Parathyroid adenoma (tissue), 2 donors: ENCODE data around the gene CPS1.
A peak's percentile ranks its signal among the peaks of the same experiment; 100 is the strongest.

ENCODE experiments used
- H2AFZ ChIP-seq: fragments of 300-600 bp; sonication (generic); one replicate; pipeline ENCODE4 v1.7.0; 2017; ENCODE audit warnings: antibody characterized with exemption, mild to moderate bottlenecking
- H3K27ac ChIP-seq: fragments of 300-600 bp; sonication (generic); one replicate; pipeline ENCODE4 v1.7.0; 2017
- H3K27me3 ChIP-seq: fragments of 300-600 bp; sonication (generic); one replicate; pipeline ENCODE4 v1.7.0; 2017; ENCODE audit warnings: low read length; ENCODE audit not compliant: control insufficient read depth, insufficient read depth
- H3K36me3 ChIP-seq: fragments of 300-600 bp; sonication (generic); one replicate; pipeline ENCODE4 v1.7.0; 2017; ENCODE audit warnings: low read length; ENCODE audit not compliant: control insufficient read depth, insufficient read depth
- H3K4me1 ChIP-seq: fragments of 300-600 bp; sonication (generic); one replicate; pipeline ENCODE4 v1.7.0; 2017; ENCODE audit warnings: control low read depth
- H3K4me2 ChIP-seq: fragments of 300-600 bp; sonication (generic); one replicate; pipeline ENCODE4 v1.7.0; 2017; ENCODE audit warnings: low read length
- H3K4me3 ChIP-seq: fragments of 300-600 bp; sonication (generic); one replicate; pipeline ENCODE4 v1.7.0; 2017; ENCODE audit warnings: low read depth, low read length
- H3K79me2 ChIP-seq: fragments of 300-600 bp; sonication (generic); one replicate; pipeline ENCODE4 v1.7.0; 2017; ENCODE audit warnings: control low read depth
- H3K9ac ChIP-seq: fragments of 300-600 bp; sonication (generic); one replicate; pipeline ENCODE4 v1.7.0; 2017; ENCODE audit warnings: mild to moderate bottlenecking
- H3K9me3 ChIP-seq: fragments of 300-600 bp; sonication (generic); one replicate; pipeline ENCODE4 v1.7.0; 2017; ENCODE audit warnings: low read length; ENCODE audit not compliant: control insufficient read depth
- CTCF ChIP-seq: fragments of 300-600 bp; sonication (generic); IDR thresholded peaks from one replicate; pipeline ENCODE4 v1.7.0; 2017; ENCODE audit warnings: antibody characterized with exemption, mild to moderate bottlenecking
- donor health status: primary hyperparathyroidism.

The CPS1 gene

GRCh38 chr2:210567279-210567678, 10.9 kb downstream of the CPS1 start:
- Histone ChIP-seq H3K36me3 (no peaks in the 10 kb centered on the region), H3K4me3 (no peak overlapping the region), H3K4me2 (no peak overlapping the region), H3K79me2 (no peaks in the 10 kb centered on the region), H3K27me3 (no peaks in the 10 kb centered on the region), H3K27ac (no peak overlapping the region), H3K4me1 (no peaks in the 10 kb centered on the region), H2AFZ (no peak overlapping the region), H3K9me3 (no peaks in the 10 kb centered on the region), H3K9ac (no peak overlapping the region)
- TF ChIP-seq CTCF: no peak

- Histone ChIP-seq H3K4me1 (no peaks in the 10 kb centered on the region), H2AFZ (no peak overlapping the region), H3K27me3 (no peaks in the 10 kb centered on the region), H3K9me3 (no peaks in the 10 kb centered on the region), H3K27ac (no peak overlapping the region), H3K4me2 (no peak overlapping the region), H3K4me3 (no peak overlapping the region), H3K9ac (no peak overlapping the region), H3K36me3 (no peaks in the 10 kb centered on the region), H3K79me2 (no peaks in the 10 kb centered on the region)
- TF ChIP-seq CTCF: no peak
Measured at GRCh38 chr2:210568108-210568507, 11.7 kb downstream of the CPS1 start.

- H3K9me3 ChIP-seq: no peaks in the 10 kb centered on the region
- H3K4me1 ChIP-seq: no peaks in the 10 kb centered on the region
- H2AFZ ChIP-seq: peak overlapping the region; percentile 51
- H3K27me3 ChIP-seq: no peaks in the 10 kb centered on the region
- H3K4me2 ChIP-seq: no peak overlapping the region
- no peaks in the 10 kb centered on the region for H3K36me3 ChIP-seq
- no peak overlapping the region for H3K9ac ChIP-seq
- no peaks in the 10 kb centered on the region for H3K79me2 ChIP-seq
- H3K4me3 ChIP-seq: no peak overlapping the region
- no peak overlapping the region for H3K27ac ChIP-seq
- TF ChIP-seq CTCF: peak; percentile 73
Measured at GRCh38 chr2:210577263-210578071, 21.1 kb downstream of the CPS1 start.

- H3K36me3 ChIP-seq: no peaks in the 10 kb centered on the region
- no peak for TF ChIP-seq CTCF
- no peak overlapping the region for H3K4me2 ChIP-seq
Measured at GRCh38 chr2:210584834-210585233, 28.4 kb downstream of the CPS1 start.

DNA sequence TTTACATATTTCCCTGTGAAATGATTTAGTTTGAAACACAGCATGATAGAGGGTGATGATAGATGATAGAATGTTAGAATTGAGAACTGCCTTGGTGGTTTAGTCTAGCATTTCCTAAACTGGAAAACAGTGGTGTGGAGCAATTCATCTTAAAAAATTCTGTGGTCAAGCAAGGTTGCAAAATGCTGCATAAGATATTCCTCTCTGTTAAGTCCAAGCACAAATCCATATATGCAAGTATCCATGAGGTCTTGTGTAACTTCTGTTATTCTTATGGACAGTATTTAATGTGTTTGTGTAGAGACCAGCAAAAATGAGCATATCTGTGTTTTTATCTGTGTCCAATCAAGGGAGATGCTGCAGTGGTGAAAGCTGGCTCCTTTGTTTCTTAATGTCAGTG, 30.0 kb downstream of the CPS1 start:
- H3K9me3 ChIP-seq: no peaks in the 10 kb centered on the region
- no peak overlapping the region for H3K9ac ChIP-seq
- H3K27ac ChIP-seq: no peak overlapping the region
- H3K79me2 ChIP-seq: no peaks in the 10 kb centered on the region
- H3K4me1 ChIP-seq: no peaks in the 10 kb centered on the region
- H3K4me2 ChIP-seq: no peak overlapping the region
- no peak overlapping the region for H2AFZ ChIP-seq
- TF ChIP-seq CTCF: no peak
- H3K27me3 ChIP-seq: no peaks in the 10 kb centered on the region
- H3K4me3 ChIP-seq: no peak overlapping the region
- H3K36me3 ChIP-seq: no peaks in the 10 kb centered on the region

More at GRCh38 chr2:210584834-210585233, 28.4 kb downstream of the CPS1 start:
- H3K9ac ChIP-seq: no peak overlapping the region
- H3K9me3 ChIP-seq: no peaks in the 10 kb centered on the region
- H3K27me3 ChIP-seq: no peaks in the 10 kb centered on the region
- H3K79me2 ChIP-seq: no peaks in the 10 kb centered on the region
- no peak overlapping the region for H2AFZ ChIP-seq
- no peak overlapping the region for H3K4me3 ChIP-seq
- H3K27ac ChIP-seq: no peak overlapping the region
- no peaks in the 10 kb centered on the region for H3K4me1 ChIP-seq
